Mesendoderm (in vitro differentiated cells): Measurements from ENCODE around the gene TLL2.
A peak's percentile ranks its signal among the peaks of the same experiment; 100 is the strongest.

Experiments used
- DNase-seq: peaks from one replicate; pipeline ENCODE4 v3.0.0; 2013
- H2AK5ac ChIP-seq: 2 replicates; pipeline ENCODE4 v1.6.1; 2013; ENCODE audit warnings: low read length, inconsistent platforms
- H2BK120ac ChIP-seq: 2 replicates; pipeline ENCODE4 v1.6.1; 2013; ENCODE audit warnings: low read depth, mild to moderate bottlenecking, low read length, moderate library complexity, mixed read lengths
- H2BK15ac ChIP-seq: replicated peaks from 2 replicates; pipeline ENCODE4 v1.6.1; 2013; ENCODE audit warnings: low read depth, mild to moderate bottlenecking, moderate library complexity
- H2BK5ac ChIP-seq: 2 replicates; pipeline ENCODE4 v1.6.1; 2013; ENCODE audit warnings: low read length, inconsistent platforms
- H3K18ac ChIP-seq: 2 replicates; pipeline ENCODE4 v1.6.1; 2013; ENCODE audit warnings: mild to moderate bottlenecking, low read length, mixed read lengths
- H3K23ac ChIP-seq: one replicate; pipeline ENCODE4 v1.6.1; 2013; ENCODE audit warnings: low read length
- H3K27ac ChIP-seq: 2 replicates; pipeline ENCODE4 v1.5.1; 2013; ENCODE audit warnings: low read depth, mild to moderate bottlenecking, inconsistent platforms, low read length, moderate library complexity
- H3K27me3 ChIP-seq: 2 replicates; pipeline ENCODE4 v1.6.1; 2013; ENCODE audit warnings: low read length, control low read depth, mild to moderate bottlenecking, inconsistent platforms; ENCODE audit not compliant: insufficient read depth, poor library complexity
- H3K36me3 ChIP-seq: 2 replicates; pipeline ENCODE4 v1.6.1; 2013; ENCODE audit warnings: low read length, inconsistent platforms; ENCODE audit not compliant: control insufficient read depth, insufficient read depth
- H3K4ac ChIP-seq: one replicate; pipeline ENCODE4 v1.6.1; 2013; ENCODE audit warnings: low read depth, mild to moderate bottlenecking, low read length, moderate library complexity
- H3K4me1 ChIP-seq: 2 replicates; pipeline ENCODE4 v1.6.1; 2013; ENCODE audit warnings: low read depth, low read length, inconsistent platforms; ENCODE audit not compliant: control insufficient read depth
- H3K4me2 ChIP-seq: 2 replicates; pipeline ENCODE4 v1.6.1; 2013; ENCODE audit warnings: low read length
- H3K4me3 ChIP-seq: 2 replicates; pipeline ENCODE4 v1.5.1; 2013; ENCODE audit warnings: mild to moderate bottlenecking, low read length
- H3K56ac ChIP-seq: one replicate; pipeline ENCODE4 v1.6.1; 2013; ENCODE audit warnings: low read length
- H3K79me1 ChIP-seq: 2 replicates; pipeline ENCODE4 v1.6.1; 2013; ENCODE audit warnings: low read length, inconsistent platforms
- H3K79me2 ChIP-seq: 2 replicates; pipeline ENCODE4 v1.6.1; 2013; ENCODE audit warnings: mild to moderate bottlenecking, low read length; ENCODE audit not compliant: control insufficient read depth, insufficient read depth
- H3K9ac ChIP-seq: 2 replicates; pipeline ENCODE4 v1.6.1; 2013; ENCODE audit warnings: low read length, inconsistent platforms
- H4K5ac ChIP-seq: one replicate; pipeline ENCODE4 v1.6.1; 2013; ENCODE audit warnings: low read length
- H4K8ac ChIP-seq: one replicate; pipeline ENCODE4 v1.6.1; 2013; ENCODE audit warnings: low read depth, mild to moderate bottlenecking, control low read depth, low read length, moderate library complexity
- WGBS: extraction: QIAGEN DNeasy Blood & Tissue Kit; methylation state at CpG from one replicate; pipeline ENCODE4 v1.1.7; 2013; ENCODE audit warnings: low lambda C conversion rate, missing lambda C conversion rate; ENCODE audit not compliant: insufficient coverage; ENCODE audit errors: extremely low coverage; 5-methylcytosine and 5-hydroxymethylcytosine counted together

The TLL2 gene

GRCh38 chr10:96512524-96513304 lies 1.0 kb downstream of the TLL2 start:
- Histone ChIP-seq H3K18ac (no peak overlapping the region), H3K79me1 (no peaks in the 10 kb centered on the region), H3K27ac (no peak overlapping the region), H3K23ac (no peak overlapping the region), H3K9ac (peak overlapping the region; percentile 54), H3K4me3 (no peak overlapping the region), H3K4ac (no peak overlapping the region), H2BK5ac (no peak overlapping the region), H4K8ac (no peak overlapping the region), H3K56ac (peak overlapping the region; percentile 5), H3K4me2 (peak overlapping the region; percentile 67), H3K4me1 (no peaks in the 10 kb centered on the region), H2AK5ac (no peak overlapping the region), H3K79me2 (no peaks in the 10 kb centered on the region), H4K5ac (no peak overlapping the region), H2BK120ac (no peak overlapping the region), H2BK15ac (no peak overlapping the region), H3K27me3 (peaks cover 14% of the 10 kb centered on the region), H3K36me3 (no peaks in the 10 kb centered on the region)
- WGBS = no CpG with 5 or more reads among the region's 65 CpGs
- DNase-seq = peak; percentile 33

GRCh38 chr10:96511044-96511945 lies 2.4 kb downstream of the TLL2 start:
- Histone ChIP-seq H3K79me1 (no peaks in the 10 kb centered on the region), H4K5ac (no peak overlapping the region), H4K8ac (no peak overlapping the region), H3K56ac (no peak overlapping the region), H2BK15ac (no peak overlapping the region), H3K9ac (no peak overlapping the region), H3K4me1 (no peaks in the 10 kb centered on the region), H3K4me2 (no peak overlapping the region), H3K4ac (no peak overlapping the region), H3K27me3 (peaks cover 14% of the 10 kb centered on the region), H3K36me3 (no peaks in the 10 kb centered on the region), H2BK120ac (no peak overlapping the region), H3K79me2 (no peaks in the 10 kb centered on the region), H2BK5ac (no peak overlapping the region), H3K18ac (no peak overlapping the region), H3K4me3 (no peak overlapping the region), H3K23ac (no peak overlapping the region), H3K27ac (no peak overlapping the region), H2AK5ac (no peak overlapping the region)
- DNase-seq = peak; percentile 87
- no CpG with 5 or more reads among the region's 7 CpGs for WGBS

- no peak overlapping the region for H3K27ac ChIP-seq
- H4K5ac ChIP-seq = no peak overlapping the region
- no peak overlapping the region for H4K8ac ChIP-seq
- H3K4ac ChIP-seq = no peak overlapping the region
- peak; percentile 54 for DNase-seq
- H3K79me1 ChIP-seq = no peaks in the 10 kb centered on the region
- H3K4me2 ChIP-seq = no peak overlapping the region
- no peak overlapping the region for H3K4me3 ChIP-seq
- H2AK5ac ChIP-seq = no peak overlapping the region
- H2BK15ac ChIP-seq = no peak overlapping the region
- H3K18ac ChIP-seq = no peak overlapping the region
- no CpG with 5 or more reads among the region's 3 CpGs for WGBS
- H2BK120ac ChIP-seq = no peak overlapping the region
- H3K79me2 ChIP-seq = no peaks in the 10 kb centered on the region
- H3K56ac ChIP-seq = peak overlapping the region; percentile 34
- H3K36me3 ChIP-seq = no peaks in the 10 kb centered on the region
- H3K9ac ChIP-seq = no peak overlapping the region
- peaks cover 14% of the 10 kb centered on the region for H3K27me3 ChIP-seq
- H2BK5ac ChIP-seq = no peak overlapping the region
- no peaks in the 10 kb centered on the region for H3K4me1 ChIP-seq
- H3K23ac ChIP-seq = no peak overlapping the region
These were observed 4.6 kb downstream of the TLL2 start for GRCh38 chr10:96509017-96509641.

- Histone ChIP-seq H3K27ac (no peak overlapping the region), H2AK5ac (no peak overlapping the region), H3K36me3 (no peaks in the 10 kb centered on the region), H2BK120ac (no peak overlapping the region), H3K18ac (no peak overlapping the region), H3K4me2 (no peak overlapping the region), H3K4me1 (no peaks in the 10 kb centered on the region), H3K4ac (no peak overlapping the region), H3K56ac (no peak overlapping the region), H3K27me3 (peaks cover 3% of the 10 kb centered on the region), H3K79me1 (no peaks in the 10 kb centered on the region), H4K8ac (no peak overlapping the region), H4K5ac (no peak overlapping the region), H3K4me3 (no peak overlapping the region), H3K23ac (no peak overlapping the region), H3K9ac (no peak overlapping the region), H2BK5ac (no peak overlapping the region), H2BK15ac (no peak overlapping the region), H3K79me2 (no peaks in the 10 kb centered on the region)
- DNase-seq = no peak
- WGBS = no CpG with 5 or more reads among the region's 2 CpGs
These were observed 6.7 kb downstream of the TLL2 start for GRCh38 chr10:96507044-96507443.

GRCh38 chr10:96505150-96506136 lies 8.3 kb downstream of the TLL2 start:
- Histone ChIP-seq H3K56ac (no peak overlapping the region), H2BK5ac (no peak overlapping the region), H3K36me3 (no peaks in the 10 kb centered on the region), H2AK5ac (no peak overlapping the region), H2BK120ac (no peak overlapping the region), H3K9ac (no peak overlapping the region), H2BK15ac (no peak overlapping the region), H3K4ac (no peak overlapping the region), H3K79me1 (no peaks in the 10 kb centered on the region), H3K4me1 (no peaks in the 10 kb centered on the region), H3K4me2 (no peak overlapping the region), H3K4me3 (no peak overlapping the region), H3K27me3 (no peaks in the 10 kb centered on the region), H4K8ac (no peak overlapping the region), H3K79me2 (no peaks in the 10 kb centered on the region), H3K18ac (no peak overlapping the region), H3K23ac (no peak overlapping the region), H3K27ac (no peak overlapping the region), H4K5ac (no peak overlapping the region)
- DNase-seq = no peak
- no CpG with 5 or more reads among the region's 12 CpGs for WGBS
